ENCODE measurements around the gene FRMD4B. TPM values are rescaled to one million over a fixed set of nuclear protein-coding genes. Genes with fewer than 3 reads are reported as not detected.

The FRMD4B gene
- total and polyA plus RNA-seq, 2 experiments from 2014 or later: 6.4 to 12.8 TPM

DNA sequence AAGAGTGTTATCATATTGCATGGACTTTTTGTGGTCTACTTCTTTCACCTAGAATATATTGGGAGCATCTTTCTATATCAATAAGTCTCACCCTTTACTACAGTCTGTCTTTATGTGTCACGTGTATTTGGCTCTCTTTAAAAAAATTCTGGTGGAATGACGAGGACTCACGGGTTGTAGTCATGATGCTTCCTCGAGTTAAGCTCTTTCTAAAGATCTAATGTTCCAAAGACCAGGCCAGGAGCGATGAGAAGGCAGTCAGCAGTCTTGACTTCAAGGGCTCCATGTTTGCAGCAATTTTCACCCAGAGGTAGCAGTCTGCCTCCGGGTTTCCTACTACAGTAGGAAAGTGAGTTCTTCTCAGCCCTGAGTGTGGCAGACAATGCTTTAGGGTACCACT is 88.9 kb downstream of the FRMD4B start:
- Mint-ChIP-seq H3K36me3 (ENCODE audit: low read depth) (no peaks in the 10 kb centered on the region), H3K9me3 (no peaks in the 10 kb centered on the region), H3K4me3 (no peak overlapping the region), H3K27ac (no peak overlapping the region), H3K27me3 (ENCODE audit: insufficient read depth, low read depth, poor library complexity) (peaks cover 3% of the 10 kb centered on the region), H3K4me1 (peaks cover 12% of the 10 kb centered on the region; the same call in 2 of the 3 replicates)
- Histone ChIP-seq H3K4me3 (no peak overlapping the region), H3K79me2 (replicated peaks; ENCODE audit: insufficient read depth) (no peaks in the 10 kb centered on the region), H3K36me3 (ENCODE audit: insufficient read depth) (no peaks in the 10 kb centered on the region), H3K4me2 (no peak overlapping the region), H4K20me1 (replicated peaks; ENCODE audit: insufficient read depth) (no peaks in the 10 kb centered on the region), H3K4me1 (ENCODE audit: insufficient read depth) (peaks cover 13% of the 10 kb centered on the region), H3F3A (replicated peaks; ENCODE audit: low read depth) (no peaks in the 10 kb centered on the region), H3K9me2 (ENCODE audit: insufficient read depth) (no peaks in the 10 kb centered on the region), H2AFZ (no peak overlapping the region), H3K27me3 (ENCODE audit: insufficient read depth) (no peaks in the 10 kb centered on the region), H3K27ac (ENCODE audit: low read depth) (no peak overlapping the region)
- TF ChIP-seq, protein P1, sequence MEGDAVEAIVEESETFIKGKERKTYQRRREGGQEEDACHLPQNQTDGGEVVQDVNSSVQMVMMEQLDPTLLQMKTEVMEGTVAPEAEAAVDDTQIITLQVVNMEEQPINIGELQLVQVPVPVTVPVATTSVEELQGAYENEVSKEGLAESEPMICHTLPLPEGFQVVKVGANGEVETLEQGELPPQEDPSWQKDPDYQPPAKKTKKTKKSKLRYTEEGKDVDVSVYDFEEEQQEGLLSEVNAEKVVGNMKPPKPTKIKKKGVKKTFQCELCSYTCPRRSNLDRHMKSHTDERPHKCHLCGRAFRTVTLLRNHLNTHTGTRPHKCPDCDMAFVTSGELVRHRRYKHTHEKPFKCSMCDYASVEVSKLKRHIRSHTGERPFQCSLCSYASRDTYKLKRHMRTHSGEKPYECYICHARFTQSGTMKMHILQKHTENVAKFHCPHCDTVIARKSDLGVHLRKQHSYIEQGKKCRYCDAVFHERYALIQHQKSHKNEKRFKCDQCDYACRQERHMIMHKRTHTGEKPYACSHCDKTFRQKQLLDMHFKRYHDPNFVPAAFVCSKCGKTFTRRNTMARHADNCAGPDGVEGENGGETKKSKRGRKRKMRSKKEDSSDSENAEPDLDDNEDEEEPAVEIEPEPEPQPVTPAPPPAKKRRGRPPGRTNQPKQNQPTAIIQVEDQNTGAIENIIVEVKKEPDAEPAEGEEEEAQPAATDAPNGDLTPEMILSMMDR (conservative IDR thresholded peaks at IDR 0.05; ENCODE audit: low read depth in 2 of 2): no peak
- DNase-seq (ENCODE audit: low spot score) (no peak), ATAC-seq (no peak)

DNA sequence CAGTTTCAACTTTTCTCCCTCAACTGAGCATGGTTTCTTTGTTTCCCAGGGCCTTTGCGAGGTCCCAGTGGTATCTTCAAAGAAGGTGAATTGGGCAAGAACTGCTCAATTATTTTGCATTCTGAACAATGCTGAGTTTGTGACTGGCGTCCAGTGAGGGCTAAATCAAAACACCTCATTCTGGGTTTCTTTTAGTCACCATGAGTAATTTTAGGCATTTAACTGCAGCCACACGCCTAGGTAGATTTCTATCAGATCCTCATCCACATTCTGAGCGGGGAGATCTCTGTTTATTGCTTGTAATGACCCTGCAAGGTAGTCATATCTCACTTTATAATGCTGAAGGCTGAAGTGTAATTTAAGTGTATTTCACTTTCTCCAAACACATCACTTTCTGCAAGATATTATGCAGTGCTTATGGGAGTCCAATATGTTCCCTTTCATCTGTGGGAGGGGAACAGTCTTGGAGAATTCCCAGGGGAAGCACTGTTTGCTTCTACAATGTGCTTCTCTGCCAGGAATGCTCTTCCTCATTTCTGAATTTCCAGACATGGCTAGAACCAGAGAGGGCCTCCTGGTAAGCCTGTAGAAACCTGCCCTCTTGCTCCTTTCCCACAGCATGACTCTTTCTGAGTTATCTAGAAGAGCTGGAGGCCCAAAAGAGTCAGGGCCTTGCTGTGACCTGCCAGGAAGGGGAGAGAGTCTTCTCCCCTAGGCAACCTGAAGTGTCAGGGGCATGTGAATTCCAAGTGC is 91.7 kb downstream of the FRMD4B start:
- no peaks in the 10 kb centered on the region for H3K27me3 ChIP-seq (ENCODE audit: insufficient read depth)
- H4K20me1 ChIP-seq (replicated peaks; ENCODE audit: insufficient read depth): no peaks in the 10 kb centered on the region
- no peaks in the 10 kb centered on the region for H3K9me2 ChIP-seq (ENCODE audit: insufficient read depth)
- H3F3A ChIP-seq (replicated peaks; ENCODE audit: low read depth): no peaks in the 10 kb centered on the region
- H3K27ac ChIP-seq (ENCODE audit: low read depth): no peak overlapping the region
- Mint-ChIP-seq H3K27me3 (ENCODE audit: insufficient read depth, low read depth, poor library complexity) (peaks cover 12% of the 10 kb centered on the region), H3K9me3 (no peaks in the 10 kb centered on the region), H3K36me3 (ENCODE audit: low read depth) (no peaks in the 10 kb centered on the region), H3K4me1 (peaks cover 37% of the 10 kb centered on the region), H3K4me3 (no peak overlapping the region), H3K27ac (0 out of 2 replicates have a peak overlapping the region, but pooled peaks have one; percentile 37)
- H3K4me1 ChIP-seq (ENCODE audit: insufficient read depth): peaks cover 16% of the 10 kb centered on the region
- no peak overlapping the region for H3K4me2 ChIP-seq
- no peak overlapping the region for H3K4me3 ChIP-seq
- no peaks in the 10 kb centered on the region for H3K79me2 ChIP-seq (replicated peaks; ENCODE audit: insufficient read depth)
- no peaks in the 10 kb centered on the region for H3K36me3 ChIP-seq (ENCODE audit: insufficient read depth)
- ATAC-seq (no peak), DNase-seq (ENCODE audit: low spot score) (no peak)
- H2AFZ ChIP-seq: no peak overlapping the region
- TF ChIP-seq EZH2phosphoT487 (IDR thresholded peaks at IDR 0.05; ENCODE audit: unreplicated experiment): no peak

DNA sequence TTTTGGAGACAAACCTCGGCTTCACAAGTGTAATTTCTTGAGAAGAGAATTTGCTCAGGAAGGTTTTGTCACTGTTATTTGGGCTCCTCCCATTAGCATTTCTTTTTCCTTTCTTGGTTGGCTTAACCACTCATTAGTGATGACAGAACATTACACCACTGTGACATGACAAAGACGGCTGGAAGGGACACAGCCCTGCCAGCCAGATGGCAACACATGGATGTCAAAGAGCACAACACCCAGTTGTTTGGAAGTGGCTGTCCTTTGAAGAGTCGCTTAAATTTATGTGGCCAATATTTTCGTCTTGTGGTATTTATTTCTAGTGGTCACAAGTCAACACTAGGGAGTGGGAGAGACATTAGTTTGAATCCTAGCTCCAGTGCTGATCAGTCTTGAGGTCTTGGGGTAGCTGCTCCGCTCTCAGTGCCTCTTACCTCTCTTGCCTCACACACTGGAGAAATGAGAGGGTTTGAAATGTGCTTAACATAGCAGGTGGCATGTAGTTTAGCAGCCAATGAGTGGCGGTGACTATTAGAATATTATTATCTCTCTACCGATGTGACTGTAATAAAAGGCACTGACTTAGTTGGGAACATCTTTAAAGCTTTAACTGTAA is 92.8 kb downstream of the FRMD4B start:
- H3F3A ChIP-seq (replicated peaks; ENCODE audit: low read depth): no peaks in the 10 kb centered on the region
- peaks cover 49% of the 10 kb centered on the region for H3K4me1 Mint-ChIP-seq
- peaks cover 23% of the 10 kb centered on the region for H3K4me1 ChIP-seq (ENCODE audit: insufficient read depth)
- H2AFZ ChIP-seq: no peak overlapping the region
- no peak overlapping the region for H3K27ac Mint-ChIP-seq
- H3K4me2 ChIP-seq: peak overlapping the region; percentile 37; the same call in 1 of the 2 replicates
- no peak for DNase-seq (ENCODE audit: low spot score)
- no peak overlapping the region for H3K4me3 ChIP-seq
- H3K36me3 Mint-ChIP-seq (ENCODE audit: low read depth): no peaks in the 10 kb centered on the region
- no peaks in the 10 kb centered on the region for H3K9me3 Mint-ChIP-seq
- H3K27ac ChIP-seq (ENCODE audit: low read depth): no peak overlapping the region
- no peaks in the 10 kb centered on the region for H3K27me3 ChIP-seq (ENCODE audit: insufficient read depth)
- H3K27me3 Mint-ChIP-seq (ENCODE audit: insufficient read depth, low read depth, poor library complexity): peaks cover 19% of the 10 kb centered on the region
- no peaks in the 10 kb centered on the region for H3K36me3 ChIP-seq (ENCODE audit: insufficient read depth)
- ATAC-seq: no peak
- H3K9me2 ChIP-seq (ENCODE audit: insufficient read depth): no peaks in the 10 kb centered on the region
- no peak overlapping the region for H3K4me3 Mint-ChIP-seq
- no peaks in the 10 kb centered on the region for H3K79me2 ChIP-seq (replicated peaks; ENCODE audit: insufficient read depth)
- no peaks in the 10 kb centered on the region for H4K20me1 ChIP-seq (replicated peaks; ENCODE audit: insufficient read depth)
- no peak for TF ChIP-seq STAT1 (IDR thresholded peaks at IDR 0.05; ENCODE audit: unreplicated experiment)
- TF ChIP-seq, protein P1 (conservative IDR thresholded peaks at IDR 0.05; ENCODE audit: low read depth in 2 of 2): no peak
- no peak for TF ChIP-seq ZNF114 (CRISPR knock-in tag; IDR thresholded peaks at IDR 0.05)
- no peak for TF ChIP-seq CREB1 (CRISPR knock-in tag; IDR thresholded peaks at IDR 0.05; ENCODE audit: low read depth)
- TF ChIP-seq ZNF331 (CRISPR knock-in tag; IDR thresholded peaks at IDR 0.05; ENCODE audit: low read depth): no peak
- TF ChIP-seq POLR2AphosphoS5 (IDR thresholded peaks at IDR 0.05; ENCODE audit: low read depth): no peak
- TF ChIP-seq, protein P2, sequence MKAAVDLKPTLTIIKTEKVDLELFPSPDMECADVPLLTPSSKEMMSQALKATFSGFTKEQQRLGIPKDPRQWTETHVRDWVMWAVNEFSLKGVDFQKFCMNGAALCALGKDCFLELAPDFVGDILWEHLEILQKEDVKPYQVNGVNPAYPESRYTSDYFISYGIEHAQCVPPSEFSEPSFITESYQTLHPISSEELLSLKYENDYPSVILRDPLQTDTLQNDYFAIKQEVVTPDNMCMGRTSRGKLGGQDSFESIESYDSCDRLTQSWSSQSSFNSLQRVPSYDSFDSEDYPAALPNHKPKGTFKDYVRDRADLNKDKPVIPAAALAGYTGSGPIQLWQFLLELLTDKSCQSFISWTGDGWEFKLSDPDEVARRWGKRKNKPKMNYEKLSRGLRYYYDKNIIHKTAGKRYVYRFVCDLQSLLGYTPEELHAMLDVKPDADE (IDR thresholded peaks at IDR 0.05): no peak
- TF ChIP-seq, protein P3, sequence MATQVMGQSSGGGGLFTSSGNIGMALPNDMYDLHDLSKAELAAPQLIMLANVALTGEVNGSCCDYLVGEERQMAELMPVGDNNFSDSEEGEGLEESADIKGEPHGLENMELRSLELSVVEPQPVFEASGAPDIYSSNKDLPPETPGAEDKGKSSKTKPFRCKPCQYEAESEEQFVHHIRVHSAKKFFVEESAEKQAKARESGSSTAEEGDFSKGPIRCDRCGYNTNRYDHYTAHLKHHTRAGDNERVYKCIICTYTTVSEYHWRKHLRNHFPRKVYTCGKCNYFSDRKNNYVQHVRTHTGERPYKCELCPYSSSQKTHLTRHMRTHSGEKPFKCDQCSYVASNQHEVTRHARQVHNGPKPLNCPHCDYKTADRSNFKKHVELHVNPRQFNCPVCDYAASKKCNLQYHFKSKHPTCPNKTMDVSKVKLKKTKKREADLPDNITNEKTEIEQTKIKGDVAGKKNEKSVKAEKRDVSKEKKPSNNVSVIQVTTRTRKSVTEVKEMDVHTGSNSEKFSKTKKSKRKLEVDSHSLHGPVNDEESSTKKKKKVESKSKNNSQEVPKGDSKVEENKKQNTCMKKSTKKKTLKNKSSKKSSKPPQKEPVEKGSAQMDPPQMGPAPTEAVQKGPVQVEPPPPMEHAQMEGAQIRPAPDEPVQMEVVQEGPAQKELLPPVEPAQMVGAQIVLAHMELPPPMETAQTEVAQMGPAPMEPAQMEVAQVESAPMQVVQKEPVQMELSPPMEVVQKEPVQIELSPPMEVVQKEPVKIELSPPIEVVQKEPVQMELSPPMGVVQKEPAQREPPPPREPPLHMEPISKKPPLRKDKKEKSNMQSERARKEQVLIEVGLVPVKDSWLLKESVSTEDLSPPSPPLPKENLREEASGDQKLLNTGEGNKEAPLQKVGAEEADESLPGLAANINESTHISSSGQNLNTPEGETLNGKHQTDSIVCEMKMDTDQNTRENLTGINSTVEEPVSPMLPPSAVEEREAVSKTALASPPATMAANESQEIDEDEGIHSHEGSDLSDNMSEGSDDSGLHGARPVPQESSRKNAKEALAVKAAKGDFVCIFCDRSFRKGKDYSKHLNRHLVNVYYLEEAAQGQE (IDR thresholded peaks at IDR 0.05; ENCODE audit: unreplicated experiment): no peak
